IPS-15b (cell line): ENCODE data around the gene GRIA4.

ENCODE experiments used
- H3K27me3 ChIP-seq: one replicate; pipeline ENCODE4 v1.6.1; 2013; ENCODE audit warnings: low read length; ENCODE audit not compliant: control insufficient read depth, insufficient read depth
- H3K36me3 ChIP-seq: one replicate; pipeline ENCODE4 v1.6.1; 2013; ENCODE audit warnings: low read length; ENCODE audit not compliant: control insufficient read depth, insufficient read depth
- H3K4me1 ChIP-seq: one replicate; pipeline ENCODE4 v1.6.1; 2013; ENCODE audit warnings: mild to moderate bottlenecking, low read length; ENCODE audit not compliant: control insufficient read depth, insufficient read depth
- H3K4me3 ChIP-seq: one replicate; pipeline ENCODE4 v1.5.1; 2013; ENCODE audit warnings: low read depth, low read length
- H3K9ac ChIP-seq: one replicate; pipeline ENCODE4 v1.6.1; 2013; ENCODE audit warnings: low read depth, mild to moderate bottlenecking, low read length
- H3K9me3 ChIP-seq: one replicate; pipeline ENCODE4 v1.6.1; 2013; ENCODE audit warnings: mild to moderate bottlenecking, low read length; ENCODE audit not compliant: control insufficient read depth, insufficient read depth

GRIA4 gene

GRCh38 chr11:105609832-105610781 lies at the start of gene GRIA4:
GRIA4 (plus strand) TSS chr11:105610073; CDS start chr11:105610998, 925 bp downstream.
- Histone ChIP-seq H3K36me3 (no peaks in the 10 kb centered on the region), H3K4me3 (peak within 1 kb of the TSS; percentile 76), H3K9me3 (no peaks in the 10 kb centered on the region), H3K27me3 (peaks cover 21% of the 10 kb centered on the region), H3K9ac (peak within 1 kb of the TSS; percentile 10), H3K4me1 (peaks cover 10% of the 10 kb centered on the region)

DNA sequence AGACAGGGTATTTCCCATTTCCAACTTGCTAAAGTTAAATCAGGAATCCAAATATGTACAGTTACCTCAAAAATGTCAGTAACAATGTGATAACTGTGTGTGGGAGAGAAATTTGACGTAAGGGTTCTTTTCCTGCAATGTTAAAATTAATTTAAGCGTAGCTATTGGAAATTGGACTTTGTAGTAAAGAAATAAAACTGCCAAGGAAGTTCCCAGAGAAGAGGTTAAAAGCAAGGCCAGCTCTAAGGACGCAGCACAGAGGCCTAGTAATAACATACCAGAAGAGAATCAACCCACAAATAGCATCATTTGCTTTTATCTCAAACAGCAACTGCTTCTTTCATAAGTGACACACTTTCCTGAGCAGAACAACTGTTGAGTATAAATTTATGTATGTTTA lies 36.8 kb upstream of the GRIA4 start:
- Histone ChIP-seq H3K36me3 (no peaks in the 10 kb centered on the region), H3K9me3 (no peaks in the 10 kb centered on the region), H3K4me3 (no peak overlapping the region), H3K27me3 (no peaks in the 10 kb centered on the region), H3K9ac (no peak overlapping the region), H3K4me1 (no peaks in the 10 kb centered on the region)

DNA sequence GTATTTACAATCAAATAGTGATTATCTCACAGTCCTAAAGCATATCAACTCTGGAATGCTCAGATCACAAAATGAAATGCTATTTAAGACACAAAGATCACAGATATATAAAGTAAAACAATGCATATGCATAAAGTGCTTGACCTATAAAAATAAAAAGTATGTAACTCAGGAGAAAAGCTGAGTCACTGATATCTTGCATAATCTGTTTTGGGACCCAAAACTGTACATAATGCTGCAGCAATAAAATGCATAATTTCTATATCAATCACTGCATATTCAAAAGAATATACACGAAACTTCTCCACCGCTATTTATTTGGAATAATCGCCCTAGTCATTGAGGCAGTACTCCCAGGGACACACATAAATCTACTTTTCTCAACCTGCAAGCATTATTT lies 34.9 kb upstream of the GRIA4 start:
- Histone ChIP-seq H3K36me3 (no peaks in the 10 kb centered on the region), H3K27me3 (no peaks in the 10 kb centered on the region), H3K4me3 (no peak overlapping the region), H3K9me3 (no peaks in the 10 kb centered on the region), H3K9ac (no peak overlapping the region), H3K4me1 (no peaks in the 10 kb centered on the region)

- Histone ChIP-seq H3K36me3 (no peaks in the 10 kb centered on the region), H3K9ac (no peak overlapping the region), H3K9me3 (no peaks in the 10 kb centered on the region), H3K4me1 (no peaks in the 10 kb centered on the region), H3K4me3 (no peak overlapping the region), H3K27me3 (no peaks in the 10 kb centered on the region)
These were observed 32.2 kb upstream of the GRIA4 start for GRCh38 chr11:105577641-105578040.

DNA sequence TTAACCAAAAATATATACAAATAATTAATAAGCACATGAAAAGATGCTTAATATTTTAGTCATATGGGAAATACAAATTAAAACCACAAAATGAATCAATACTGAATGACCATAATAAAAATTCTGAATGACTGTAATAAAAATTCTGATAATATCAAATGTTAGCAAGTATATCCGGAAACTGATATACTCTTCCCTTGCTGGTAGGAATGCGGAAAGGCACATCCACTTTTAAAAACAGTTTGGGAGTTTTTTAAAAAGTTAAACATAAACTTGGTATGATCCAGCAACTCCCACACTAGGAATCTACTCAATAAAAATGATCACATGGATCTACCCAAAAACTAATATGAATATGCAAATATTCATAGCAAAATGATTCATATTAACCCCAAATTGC lies 30.8 kb upstream of the GRIA4 start:
- Histone ChIP-seq H3K4me1 (no peaks in the 10 kb centered on the region), H3K36me3 (no peaks in the 10 kb centered on the region), H3K9ac (no peak overlapping the region), H3K27me3 (no peaks in the 10 kb centered on the region), H3K4me3 (no peak overlapping the region), H3K9me3 (no peaks in the 10 kb centered on the region)

DNA sequence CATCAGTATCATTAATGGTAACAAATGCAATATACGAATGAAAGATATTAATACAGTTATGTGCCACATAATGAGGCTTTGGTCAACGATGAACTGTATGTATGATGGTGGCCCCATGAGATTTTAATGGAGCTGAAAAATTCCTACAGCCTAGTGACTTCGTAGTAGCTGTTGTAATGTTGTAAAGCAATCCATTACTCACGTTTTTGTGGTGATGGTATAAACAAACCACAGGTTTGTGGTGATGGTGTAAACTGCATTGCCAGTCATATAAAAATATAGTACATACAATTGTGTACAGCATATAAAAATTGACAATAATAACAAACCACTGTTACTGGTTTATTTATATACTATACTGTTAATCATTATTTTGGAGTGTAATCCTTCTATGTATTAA lies 27.4 kb upstream of the GRIA4 start:
- no peaks in the 10 kb centered on the region for H3K9me3 ChIP-seq
- no peaks in the 10 kb centered on the region for H3K36me3 ChIP-seq
- H3K4me1 ChIP-seq: no peaks in the 10 kb centered on the region
- H3K27me3 ChIP-seq: no peaks in the 10 kb centered on the region
- no peak overlapping the region for H3K9ac ChIP-seq
- no peak overlapping the region for H3K4me3 ChIP-seq

GRCh38 chr11:105588001-105588400 lies 21.9 kb upstream of the GRIA4 start:
- Histone ChIP-seq H3K4me3 (no peak overlapping the region), H3K4me1 (no peaks in the 10 kb centered on the region), H3K9me3 (no peaks in the 10 kb centered on the region), H3K9ac (no peak overlapping the region), H3K27me3 (no peaks in the 10 kb centered on the region), H3K36me3 (no peaks in the 10 kb centered on the region)

DNA sequence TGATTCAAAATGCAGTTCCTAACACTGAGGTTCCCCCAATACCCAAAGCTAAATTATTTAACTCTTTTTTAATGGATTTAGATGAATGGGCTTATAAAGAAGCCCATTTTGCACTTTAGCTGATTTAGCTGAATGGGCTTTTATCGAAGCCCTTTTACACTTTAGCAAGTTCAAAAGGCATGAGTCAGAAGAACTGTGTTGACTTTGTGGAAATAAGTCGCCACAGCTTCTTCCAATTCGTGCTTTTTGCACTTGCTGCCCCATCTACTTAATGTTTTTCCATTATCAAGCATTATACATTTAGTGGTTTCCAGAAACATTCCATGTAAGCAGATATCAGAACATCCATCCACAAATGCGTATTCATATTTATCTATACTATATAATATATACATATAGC lies 20.5 kb upstream of the GRIA4 start:
- Histone ChIP-seq H3K36me3 (no peaks in the 10 kb centered on the region), H3K27me3 (no peaks in the 10 kb centered on the region), H3K4me3 (no peak overlapping the region), H3K9me3 (no peaks in the 10 kb centered on the region), H3K4me1 (no peaks in the 10 kb centered on the region), H3K9ac (no peak overlapping the region)

DNA sequence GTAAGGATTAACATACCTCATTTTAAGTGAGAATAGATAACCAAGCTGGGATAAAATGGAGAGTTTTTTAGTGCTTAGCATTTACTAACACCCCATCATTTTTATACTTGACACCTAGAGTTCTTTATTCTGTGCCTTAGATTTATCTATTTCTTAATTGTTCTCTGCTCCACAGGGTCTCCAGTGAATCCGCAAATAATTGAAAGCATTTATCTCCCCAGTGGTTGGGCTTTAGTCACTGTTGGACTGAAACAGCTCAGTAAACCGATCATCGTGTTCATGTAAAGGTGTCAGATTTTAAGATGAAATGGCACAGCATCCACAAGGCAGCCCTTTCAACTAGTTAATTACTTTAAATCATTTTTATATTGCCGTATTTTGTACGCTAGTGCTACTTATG lies 17.8 kb upstream of the GRIA4 start:
- Histone ChIP-seq H3K27me3 (no peaks in the 10 kb centered on the region), H3K9ac (no peak overlapping the region)

GRCh38 chr11:105598371-105598770 lies 11.5 kb upstream of the GRIA4 start:
- H3K4me1 ChIP-seq: no peaks in the 10 kb centered on the region
- H3K4me3 ChIP-seq: no peak overlapping the region
- no peak overlapping the region for H3K9ac ChIP-seq
- H3K9me3 ChIP-seq: no peaks in the 10 kb centered on the region
- no peaks in the 10 kb centered on the region for H3K36me3 ChIP-seq
- H3K27me3 ChIP-seq: no peaks in the 10 kb centered on the region

More for the DNA sequence above, 17.8 kb upstream of the GRIA4 start:
- Histone ChIP-seq H3K4me3 (no peak overlapping the region), H3K9me3 (no peaks in the 10 kb centered on the region), H3K36me3 (no peaks in the 10 kb centered on the region), H3K4me1 (no peaks in the 10 kb centered on the region)

DNA sequence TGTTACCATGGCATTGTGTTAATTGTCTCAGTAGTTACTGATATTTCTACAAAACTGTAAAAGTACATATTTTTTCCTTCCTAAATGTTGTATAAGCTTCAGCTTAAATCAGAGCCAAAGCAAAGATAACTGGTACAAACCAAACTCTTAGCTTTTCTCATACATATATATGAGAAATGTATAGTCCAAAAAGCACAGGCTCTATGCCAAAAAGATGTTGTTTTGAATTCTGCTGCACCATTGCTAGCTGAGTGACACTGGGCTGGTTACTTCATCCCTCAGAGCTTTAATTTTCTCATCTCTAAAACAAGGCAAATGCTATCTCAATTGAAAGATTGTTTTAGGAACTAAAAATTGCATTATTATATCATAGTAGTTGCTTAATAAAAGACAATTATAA lies 6.7 kb upstream of the GRIA4 start:
- H3K36me3 ChIP-seq: no peaks in the 10 kb centered on the region
- no peaks in the 10 kb centered on the region for H3K4me1 ChIP-seq
- no peaks in the 10 kb centered on the region for H3K9me3 ChIP-seq
- H3K9ac ChIP-seq: no peak overlapping the region
- H3K4me3 ChIP-seq: no peak overlapping the region
- H3K27me3 ChIP-seq: no peaks in the 10 kb centered on the region

GRCh38 chr11:105609341-105609781 lies 512 bp upstream of the GRIA4 start:
- no peak overlapping the region for H3K9ac ChIP-seq
- no peaks in the 10 kb centered on the region for H3K36me3 ChIP-seq
- peaks cover 10% of the 10 kb centered on the region for H3K4me1 ChIP-seq
- peaks cover 21% of the 10 kb centered on the region for H3K27me3 ChIP-seq
- H3K9me3 ChIP-seq: no peaks in the 10 kb centered on the region
- H3K4me3 ChIP-seq: peak overlapping the region; percentile 76
